ENCODE results near the gene EVL. TPM values are rescaled to one million over a fixed set of nuclear protein-coding genes. Genes with fewer than 3 reads are reported as not detected.
A peak's percentile ranks its signal among the peaks of the same experiment; 100 is the strongest.

EVL gene
- total RNA-seq, 1 donor: 14.4 TPM

DNA sequence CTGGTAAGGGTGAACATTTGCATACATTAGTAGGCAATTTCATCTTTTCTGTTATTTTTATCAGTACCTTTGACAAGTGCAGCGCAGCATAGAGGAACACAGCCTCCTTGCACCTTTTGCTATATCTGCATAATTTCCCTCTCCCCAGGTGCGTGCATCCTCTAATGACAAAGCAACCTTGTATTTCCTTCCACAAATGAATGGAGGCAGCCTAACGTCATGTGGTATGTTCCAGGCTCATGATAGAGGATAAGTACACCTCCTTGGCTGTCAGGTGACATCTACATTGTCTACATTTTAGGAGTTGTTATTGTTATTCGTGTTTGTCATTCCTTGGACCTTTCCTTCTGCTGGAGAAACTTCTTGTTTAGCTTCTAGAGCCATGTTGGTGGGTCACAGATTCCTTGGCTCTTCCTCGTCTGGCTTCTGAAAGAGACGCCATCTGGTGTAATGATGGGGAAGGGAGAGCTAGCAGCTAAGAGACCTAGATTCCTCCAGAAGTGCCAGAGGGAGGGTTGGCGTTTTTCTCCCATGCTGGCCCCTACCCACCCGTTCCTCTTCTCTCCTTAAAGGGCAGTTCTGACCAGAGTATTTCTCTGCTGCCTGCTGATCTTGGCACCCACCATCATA lies 37.0 kb downstream of the EVL start:
- H3K4me3 ChIP-seq (ENCODE audit: low read depth, low read length): no peak overlapping the region
- no peak for DNase-seq (ENCODE audit: low read depth)
- no peak for TF ChIP-seq CTCF (IDR thresholded peaks at IDR 0.05; ENCODE audit: insufficient read depth, low read length)

DNA sequence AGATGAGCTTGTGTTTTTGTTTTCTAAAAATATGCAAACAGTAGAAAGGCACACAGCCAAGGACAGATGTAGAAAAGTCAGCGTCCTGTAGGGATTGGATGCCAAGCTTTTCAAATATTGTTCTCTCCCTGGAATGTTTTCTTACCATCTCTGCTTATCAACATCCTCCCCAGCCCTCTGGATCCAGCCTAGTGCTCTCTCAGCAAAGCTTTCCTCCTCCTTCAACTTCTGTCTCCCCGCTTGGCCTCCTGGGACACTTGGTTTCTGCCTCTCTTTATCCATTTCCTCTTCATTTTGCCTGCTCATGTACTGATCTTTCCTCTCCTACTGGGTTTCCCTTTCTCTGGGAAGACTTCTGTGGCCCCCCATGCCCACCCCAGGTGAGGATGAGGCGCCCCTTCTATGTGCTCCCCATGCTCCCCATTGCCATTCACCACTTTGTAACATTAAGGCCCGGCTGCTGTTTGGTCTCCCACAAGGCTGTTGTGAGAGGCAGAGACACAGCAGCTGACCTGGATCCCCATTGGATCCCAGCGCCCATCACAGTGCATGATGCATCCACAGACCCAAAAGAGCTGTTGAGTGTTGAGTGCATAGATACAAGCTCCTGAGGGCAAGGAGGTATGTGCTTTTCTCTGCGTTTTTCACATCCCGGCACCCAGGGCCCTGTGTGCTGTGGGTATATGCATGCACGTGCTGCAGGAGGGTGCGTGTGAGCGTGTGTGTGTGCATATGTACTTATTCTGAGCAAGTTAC lies 38.2 kb downstream of the EVL start:
- no peak for TF ChIP-seq CTCF (IDR thresholded peaks at IDR 0.05; ENCODE audit: insufficient read depth, low read length)
- DNase-seq (ENCODE audit: low read depth): peak; percentile 71
- H3K4me3 ChIP-seq (ENCODE audit: low read depth, low read length): no peak overlapping the region

DNA sequence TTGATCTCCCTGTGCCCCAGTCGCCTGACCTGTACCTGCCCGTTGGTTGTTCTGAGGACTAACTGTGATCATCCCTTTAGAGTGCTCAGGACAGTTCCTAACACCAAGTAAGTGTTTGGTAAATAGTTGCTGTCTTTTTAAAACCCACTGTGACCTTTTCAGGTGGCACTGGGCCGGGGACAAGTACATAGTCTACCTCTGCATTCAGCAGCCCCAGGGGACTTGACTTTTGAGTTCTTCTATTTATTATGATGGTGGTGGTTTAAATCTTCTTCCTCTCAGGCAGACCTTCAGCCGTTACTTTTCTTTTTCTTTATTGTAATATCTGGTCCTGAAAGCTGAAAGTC lies 38.8 kb downstream of the EVL start:
- no peak for DNase-seq (ENCODE audit: low read depth)
- no peak overlapping the region for H3K4me3 ChIP-seq (ENCODE audit: low read depth, low read length)
- no peak for TF ChIP-seq CTCF (IDR thresholded peaks at IDR 0.05; ENCODE audit: insufficient read depth, low read length)

DNA sequence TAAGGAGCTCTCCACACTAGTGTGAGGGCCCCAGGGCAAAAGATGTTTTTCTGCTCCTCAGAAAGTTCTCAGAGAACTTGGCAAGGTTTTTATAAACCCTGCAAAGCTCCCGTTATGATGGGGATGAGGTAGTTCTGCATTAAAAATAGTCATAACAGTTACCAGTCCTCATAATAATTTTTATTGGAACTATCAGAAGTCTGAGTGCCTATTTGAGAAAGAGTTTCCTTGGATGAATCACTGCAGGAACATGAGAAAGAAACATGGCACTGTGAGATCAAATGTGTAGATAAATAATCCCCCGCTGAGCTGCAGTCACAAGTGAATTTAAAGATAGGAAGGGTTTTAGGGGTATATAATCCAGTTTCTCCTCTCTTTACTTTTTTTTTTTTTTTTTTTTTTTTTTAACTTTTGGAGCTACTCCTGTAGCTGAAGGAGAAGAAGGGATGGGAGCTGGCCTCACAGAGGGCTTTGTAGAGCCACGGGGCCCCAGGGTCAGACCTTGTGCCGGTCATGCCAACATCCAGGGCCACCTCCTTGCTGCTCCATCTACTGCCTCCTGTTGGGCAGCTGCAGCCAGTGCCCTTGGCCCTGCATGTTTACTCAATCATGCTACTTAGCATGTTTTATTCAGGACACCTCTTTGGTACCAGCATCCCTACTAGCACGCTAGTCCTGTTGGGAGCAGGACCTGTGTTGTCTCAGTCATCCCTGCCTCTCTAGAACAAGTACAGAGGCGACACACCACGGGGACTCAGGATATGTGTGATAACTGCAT lies 39.5 kb downstream of the EVL start:
- H3K4me3 ChIP-seq (ENCODE audit: low read depth, low read length): no peak overlapping the region
- peak; percentile 45 for DNase-seq (ENCODE audit: low read depth)
- no peak for TF ChIP-seq CTCF (IDR thresholded peaks at IDR 0.05; ENCODE audit: insufficient read depth, low read length)

- no peak for DNase-seq (ENCODE audit: low read depth)
- TF ChIP-seq CTCF (IDR thresholded peaks at IDR 0.05; ENCODE audit: insufficient read depth, low read length): no peak
- H3K4me3 ChIP-seq (ENCODE audit: low read depth, low read length): no peak overlapping the region
Observed at GRCh38 chr14:100105357-100106169, 40.3 kb downstream of the EVL start.
